ENCODE results near the gene BRI3BP. TPM values are rescaled to one million over a fixed set of nuclear protein-coding genes. Genes with fewer than 3 reads are reported as not detected.

The BRI3BP gene, protein sequence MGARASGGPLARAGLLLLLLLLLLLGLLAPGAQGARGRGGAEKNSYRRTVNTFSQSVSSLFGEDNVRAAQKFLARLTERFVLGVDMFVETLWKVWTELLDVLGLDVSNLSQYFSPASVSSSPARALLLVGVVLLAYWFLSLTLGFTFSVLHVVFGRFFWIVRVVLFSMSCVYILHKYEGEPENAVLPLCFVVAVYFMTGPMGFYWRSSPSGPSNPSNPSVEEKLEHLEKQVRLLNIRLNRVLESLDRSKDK
- 10 to 100 TPM in 1 of 4 donors, 1 to 10 TPM in 3; 3.8 to 11.1 (median 7.7) TPM for total RNA-seq

DNA sequence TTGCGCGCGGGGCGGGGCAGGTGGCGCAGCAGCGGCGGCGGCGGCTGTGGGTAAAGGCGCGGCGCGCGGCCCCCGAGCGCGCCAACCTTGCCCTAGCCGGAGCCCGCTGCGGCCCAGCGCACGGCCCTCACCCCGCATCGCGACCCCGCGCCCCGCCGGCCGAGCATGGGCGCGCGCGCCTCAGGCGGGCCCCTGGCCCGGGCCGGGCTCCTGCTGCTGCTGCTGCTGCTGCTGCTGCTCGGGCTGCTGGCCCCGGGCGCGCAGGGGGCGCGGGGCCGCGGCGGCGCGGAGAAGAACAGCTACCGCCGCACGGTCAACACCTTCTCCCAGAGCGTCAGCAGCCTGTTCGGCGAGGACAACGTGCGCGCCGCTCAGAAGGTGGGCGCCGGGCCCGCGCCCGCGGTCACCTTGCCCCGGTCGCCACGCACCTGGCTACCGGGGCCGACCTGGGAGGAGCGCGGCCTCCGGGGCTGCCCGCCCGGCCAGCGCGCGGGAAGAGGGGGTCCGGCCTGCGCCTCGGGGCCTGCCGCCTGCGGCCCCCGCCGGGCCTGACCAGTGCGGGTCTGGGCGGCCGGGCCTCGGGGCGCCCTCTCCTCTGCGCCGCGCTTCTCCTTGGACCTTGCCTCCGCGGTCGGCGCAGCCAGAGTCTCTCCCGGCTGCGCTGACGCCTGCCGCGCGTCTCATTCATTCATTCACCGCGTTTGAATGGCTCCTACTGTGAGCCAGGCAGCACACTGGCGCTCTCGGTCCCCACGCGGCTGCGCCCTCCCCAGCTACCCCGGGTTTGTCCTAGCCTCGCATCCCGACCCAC is at the start of gene BRI3BP:
Gene BRI3BP (plus strand): TSS at position 20 of the 811 bp plus-strand sequence. CDS start 146 bp downstream, at position 166.
- H3K4me1 ChIP-seq: peaks cover 6 to 15% of the 10 kb centered on the region in 2 donors
- no peaks in the 10 kb centered on the region for H3K36me3 ChIP-seq
- no peaks in the 10 kb centered on the region for H3K27me3 ChIP-seq
- no peak within 1 kb of the TSS for H3K27ac ChIP-seq
- intact Hi-C loops (cut with DNase I): loop anchor here (5.0 kb wide), 1 partner anchor 73 kb away; the partner anchor contains the start of gene AACS
- DNase-seq: peak; percentile 15 to 65
- TF ChIP-seq POLR2A (IDR thresholded peaks at IDR 0.05): peak in 1 of 2 donors; percentile 63
- TF ChIP-seq, protein P1, sequence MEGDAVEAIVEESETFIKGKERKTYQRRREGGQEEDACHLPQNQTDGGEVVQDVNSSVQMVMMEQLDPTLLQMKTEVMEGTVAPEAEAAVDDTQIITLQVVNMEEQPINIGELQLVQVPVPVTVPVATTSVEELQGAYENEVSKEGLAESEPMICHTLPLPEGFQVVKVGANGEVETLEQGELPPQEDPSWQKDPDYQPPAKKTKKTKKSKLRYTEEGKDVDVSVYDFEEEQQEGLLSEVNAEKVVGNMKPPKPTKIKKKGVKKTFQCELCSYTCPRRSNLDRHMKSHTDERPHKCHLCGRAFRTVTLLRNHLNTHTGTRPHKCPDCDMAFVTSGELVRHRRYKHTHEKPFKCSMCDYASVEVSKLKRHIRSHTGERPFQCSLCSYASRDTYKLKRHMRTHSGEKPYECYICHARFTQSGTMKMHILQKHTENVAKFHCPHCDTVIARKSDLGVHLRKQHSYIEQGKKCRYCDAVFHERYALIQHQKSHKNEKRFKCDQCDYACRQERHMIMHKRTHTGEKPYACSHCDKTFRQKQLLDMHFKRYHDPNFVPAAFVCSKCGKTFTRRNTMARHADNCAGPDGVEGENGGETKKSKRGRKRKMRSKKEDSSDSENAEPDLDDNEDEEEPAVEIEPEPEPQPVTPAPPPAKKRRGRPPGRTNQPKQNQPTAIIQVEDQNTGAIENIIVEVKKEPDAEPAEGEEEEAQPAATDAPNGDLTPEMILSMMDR (IDR thresholded peaks at IDR 0.05): no peak
- no peaks in the 10 kb centered on the region for H3K9me3 ChIP-seq
- peak within 1 kb of the TSS in 2 of 3 donors; percentile 48 to 59 for H3K4me3 ChIP-seq (replicated peaks in 1 of 3)
- WGBS, 2 donors: 0% methylated on average over 7 to 11 of the region's 112 CpGs

DNA sequence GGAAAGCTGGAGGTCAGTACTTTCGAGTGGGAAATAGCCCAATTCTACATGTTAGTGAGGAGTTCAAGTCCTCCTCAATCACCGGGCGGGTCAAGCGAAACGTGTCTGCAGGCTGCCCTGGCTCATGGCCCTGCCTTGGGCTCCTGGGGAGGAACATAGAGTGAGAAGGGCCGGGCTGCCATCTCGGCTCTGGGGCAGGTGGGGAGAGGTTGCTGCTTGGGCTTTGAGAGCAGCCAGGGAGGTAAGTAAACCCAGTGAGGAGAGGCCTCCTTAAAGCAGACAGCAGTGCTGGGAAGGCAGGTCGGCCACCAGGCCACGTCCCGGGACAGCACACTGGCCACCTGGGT is 47.0 kb upstream of the BRI3BP start:
- Histone ChIP-seq H3K9me3 (no peaks in the 10 kb centered on the region), H3K4me3 (replicated peaks in 1 of 3) (no peak overlapping the region), H3K36me3 (peaks cover 20% of the 10 kb centered on the region in 2 donors), H3K27ac (no peak overlapping the region), H3K27me3 (no peaks in the 10 kb centered on the region), H3K4me1 (no peaks in the 10 kb centered on the region)
- WGBS, 2 donors: 88 to 89% methylated on average over 9 to 10 of the region's 10 CpGs
- DNase-seq: no peak
- intact Hi-C loops (cut with DNase I): no loop called here
- TF ChIP-seq, protein P1 (IDR thresholded peaks at IDR 0.05): no peak
- TF ChIP-seq POLR2A (IDR thresholded peaks at IDR 0.05): no peak

- WGBS, 2 donors: 73 to 100% methylated on average over 1 to 3 of the region's 11 CpGs
- peaks cover 20 to 22% of the 10 kb centered on the region in 2 donors for H3K36me3 ChIP-seq
- no peaks in the 10 kb centered on the region for H3K4me1 ChIP-seq
- no peak overlapping the region for H3K4me3 ChIP-seq (replicated peaks in 1 of 3)
- no peak overlapping the region for H3K27ac ChIP-seq
- intact Hi-C loops (cut with DNase I): no loop called here
- H3K27me3 ChIP-seq: no peaks in the 10 kb centered on the region
- no peaks in the 10 kb centered on the region for H3K9me3 ChIP-seq
- no peak for DNase-seq
- no peak for TF ChIP-seq POLR2A (IDR thresholded peaks at IDR 0.05)
- TF ChIP-seq, protein P1 (IDR thresholded peaks at IDR 0.05): no peak
These were observed 46.4 kb upstream of the BRI3BP start for GRCh38 chr12:124947013-124947412.

DNA sequence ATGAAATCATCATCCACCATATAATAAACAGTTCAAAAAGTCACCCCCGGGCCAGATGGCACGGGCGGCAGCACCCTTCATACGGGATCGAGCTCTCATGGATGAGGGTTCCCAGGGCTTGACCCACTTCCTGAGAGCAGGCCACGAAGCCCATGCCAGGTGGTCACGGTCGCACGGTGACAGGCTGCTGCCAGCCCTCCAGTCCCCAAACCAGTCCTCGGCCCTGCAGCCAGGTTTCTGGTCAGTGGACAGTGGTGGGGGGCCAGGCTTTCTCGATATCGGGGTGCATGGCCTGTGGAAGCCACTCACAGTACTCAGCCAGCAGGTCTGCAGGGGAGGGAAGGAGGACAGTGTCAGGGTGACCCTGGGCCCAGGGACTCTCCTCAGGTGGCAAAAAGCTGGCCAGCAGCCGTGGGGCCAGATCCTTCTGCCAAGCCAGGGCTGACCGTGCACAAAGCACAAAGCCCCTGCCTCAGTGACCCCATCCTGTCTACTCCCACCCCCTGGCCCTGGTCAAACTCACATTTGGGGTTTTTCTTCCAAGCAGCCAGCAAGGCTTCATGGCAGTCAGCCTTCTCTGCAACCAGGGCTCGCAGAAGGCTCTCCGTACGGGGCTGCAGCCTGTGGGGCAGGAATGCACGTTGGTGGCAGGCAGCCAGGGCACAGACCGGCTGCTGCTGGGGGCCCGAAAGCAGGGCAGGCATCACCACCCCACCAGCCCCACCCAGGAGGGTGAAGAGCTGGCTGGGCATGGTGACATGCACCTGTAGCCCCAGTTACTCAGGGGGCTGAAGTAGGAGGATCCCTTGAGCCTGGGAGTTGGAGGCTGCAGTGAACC is 45.7 kb upstream of the BRI3BP start:
- intact Hi-C loops (cut with DNase I): no loop called here
- TF ChIP-seq, protein P1 (IDR thresholded peaks at IDR 0.05): no peak
- no peak for TF ChIP-seq POLR2A (IDR thresholded peaks at IDR 0.05)
- H3K4me1 ChIP-seq: no peaks in the 10 kb centered on the region
- H3K9me3 ChIP-seq: no peaks in the 10 kb centered on the region
- H3K4me3 ChIP-seq (replicated peaks in 1 of 3): no peak overlapping the region
- peak; percentile 12 for DNase-seq
- H3K27ac ChIP-seq: no peak overlapping the region
- no peaks in the 10 kb centered on the region for H3K27me3 ChIP-seq
- peaks cover 20 to 30% of the 10 kb centered on the region in 2 donors for H3K36me3 ChIP-seq
- 86% methylated on average over 15 of the region's 20 CpGs; no CpG with 5 or more reads in 1 of the 2 donors for WGBS, 2 donors

All from thyroid gland (tissue), 4 donors.